ENCODE data around the gene CD248. TPM values are rescaled to one million over a fixed set of nuclear protein-coding genes. Genes with fewer than 3 reads are reported as not detected.

The CD248 gene
- total RNA-seq, 4 donors from 2014 or later, result 2.6 to 36.2 (median 6.5) TPM

DNA sequence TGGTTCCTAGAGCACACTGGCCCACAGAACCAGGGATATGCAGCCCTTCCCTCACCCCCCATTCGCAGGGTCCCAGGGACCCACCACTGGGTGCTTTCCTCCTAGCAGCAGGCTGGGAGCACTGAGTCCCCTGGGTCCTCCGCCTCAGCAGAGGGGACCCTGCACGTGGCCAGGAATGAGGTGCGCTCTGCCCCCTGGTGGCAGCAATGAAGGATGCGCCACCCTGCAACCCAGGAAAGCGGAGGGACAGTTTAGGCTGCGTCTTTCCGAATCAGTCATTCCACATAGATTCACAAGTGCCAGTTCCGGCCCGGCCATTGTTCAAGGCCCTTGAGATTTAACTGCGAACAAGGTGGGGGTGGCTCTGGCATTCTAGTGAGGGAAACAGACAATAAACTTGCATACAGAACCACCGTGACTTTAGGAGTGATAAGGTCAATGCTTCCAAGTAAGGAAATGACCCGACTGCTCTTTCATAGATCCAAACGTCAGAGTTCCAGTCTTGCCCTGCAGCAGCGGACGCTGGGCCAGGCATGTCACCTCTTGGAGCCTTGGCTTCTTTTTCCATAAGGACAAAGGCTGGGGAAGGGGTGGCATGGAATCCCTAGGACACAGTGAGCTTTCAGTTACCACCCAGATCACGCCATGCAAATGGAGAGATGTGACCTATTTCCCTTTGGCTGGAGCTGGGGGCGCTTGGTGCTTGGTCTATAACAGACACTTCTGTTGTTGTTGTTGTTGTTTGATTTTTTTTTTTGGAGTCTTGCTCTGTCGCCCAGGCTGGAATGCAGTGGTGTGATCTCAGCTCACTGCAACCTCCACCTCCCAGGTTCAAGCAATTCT, 11.7 kb upstream of the CD248 start:
- Histone ChIP-seq H3K4me3 (no peak overlapping the region), H3K27me3 (no peaks in the 10 kb centered on the region), H3K27ac (peak overlapping the region; percentile 2 to 69 (median 12)), H3K9me3 (no peaks in the 10 kb centered on the region), H3K4me1 (peaks cover 16 to 26% (median 22%) of the 10 kb centered on the region in 4 donors), H3K36me3 (no peaks in the 10 kb centered on the region)
- in situ Hi-C loops (cut with MboI; ENCODE audit: low pct_ligation_motif_present in 1 of 4, low pct_unique_long_range_greater_than_20kb in 1 of 4, low sequenced_read_pairs in 3 of 4) (no loop called here), intact Hi-C loops (cut with DNase I; ENCODE audit: low total_unique reads) (loop anchor here (2.0 kb wide), 1 partner anchor 18 kb away; no protein-coding TSS in a partner anchor)
- TF ChIP-seq EP300 (IDR thresholded peaks at IDR 0.05; ENCODE audit: low read depth) (no peak), CTCF (IDR thresholded peaks at IDR 0.05) (peak; percentile 98 to 99 (median 98)), POLR2A (IDR thresholded peaks at IDR 0.05) (no peak), POLR2AphosphoS5 (IDR thresholded peaks at IDR 0.05) (peak in 1 of 3 donors; percentile 6)
- WGBS, 2 donors (ENCODE audit: low coverage in 1 of 2), result 12% methylated on average over 18 of the region's 19 CpGs; no CpG with 5 or more reads in 1 of the 2 donors
- DNase-seq, result peak; percentile 82

DNA sequence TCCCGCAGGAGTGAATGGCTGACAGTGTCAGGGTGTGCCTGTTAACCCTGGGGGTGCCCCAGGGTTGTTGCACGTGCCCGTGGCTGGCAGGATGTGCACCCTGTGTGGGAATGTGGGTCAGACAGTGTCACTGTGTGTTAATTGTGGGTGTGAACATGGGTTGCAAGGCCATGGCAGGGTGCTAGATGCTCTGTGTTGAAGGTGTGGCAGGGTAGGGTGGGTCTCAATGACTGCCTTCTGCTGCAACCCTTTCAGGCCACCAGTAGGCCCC, 11.1 kb upstream of the CD248 start:
- peak overlapping the region; percentile 2 to 69 (median 12) for H3K27ac ChIP-seq
- peak; percentile 42 for DNase-seq
- no peak for TF ChIP-seq POLR2AphosphoS5 (IDR thresholded peaks at IDR 0.05)
- no peak for TF ChIP-seq EP300 (IDR thresholded peaks at IDR 0.05; ENCODE audit: low read depth)
- TF ChIP-seq POLR2A (IDR thresholded peaks at IDR 0.05), result no peak
- TF ChIP-seq CTCF (IDR thresholded peaks at IDR 0.05), result no peak
- intact Hi-C loops (cut with DNase I; ENCODE audit: low total_unique reads), result loop anchor here (2.0 kb wide), 1 partner anchor 17 kb away; no protein-coding TSS in a partner anchor
- H3K27me3 ChIP-seq, result no peaks in the 10 kb centered on the region
- WGBS, 2 donors (ENCODE audit: low coverage in 1 of 2), result 39% methylated on average over 3 of the region's 3 CpGs; no CpG with 5 or more reads in 1 of the 2 donors
- peaks cover 16 to 26% (median 22%) of the 10 kb centered on the region in 4 donors for H3K4me1 ChIP-seq
- no peak overlapping the region for H3K4me3 ChIP-seq
- H3K36me3 ChIP-seq, result no peaks in the 10 kb centered on the region
- in situ Hi-C loops (cut with MboI; ENCODE audit: low pct_ligation_motif_present in 1 of 4, low pct_unique_long_range_greater_than_20kb in 1 of 4, low sequenced_read_pairs in 3 of 4), result no loop called here
- no peaks in the 10 kb centered on the region for H3K9me3 ChIP-seq

- WGBS, 2 donors (ENCODE audit: low coverage in 1 of 2), result 78% methylated on average over 10 of the region's 10 CpGs; no CpG with 5 or more reads in 1 of the 2 donors
- no peaks in the 10 kb centered on the region for H3K9me3 ChIP-seq
- peak overlapping the region; percentile 56 to 69 (median 61) for H3K27ac ChIP-seq
- in situ Hi-C loops (cut with MboI; ENCODE audit: low pct_ligation_motif_present in 1 of 4, low pct_unique_long_range_greater_than_20kb in 1 of 4, low sequenced_read_pairs in 3 of 4), result no loop called here
- TF ChIP-seq CTCF (IDR thresholded peaks at IDR 0.05), result no peak
- TF ChIP-seq POLR2A (IDR thresholded peaks at IDR 0.05), result no peak
- no peak for TF ChIP-seq EP300 (IDR thresholded peaks at IDR 0.05; ENCODE audit: low read depth)
- no peak for TF ChIP-seq POLR2AphosphoS5 (IDR thresholded peaks at IDR 0.05)
- no peaks in the 10 kb centered on the region for H3K36me3 ChIP-seq
- DNase-seq, result no peak
- H3K27me3 ChIP-seq, result no peaks in the 10 kb centered on the region
- peaks cover 16 to 26% (median 22%) of the 10 kb centered on the region in 4 donors for H3K4me1 ChIP-seq
- H3K4me3 ChIP-seq, result no peak overlapping the region
- intact Hi-C loops (cut with DNase I; ENCODE audit: low total_unique reads), result loop anchor here (2.0 kb wide), 1 partner anchor 17 kb away; no protein-coding TSS in a partner anchor
These were observed 10.6 kb upstream of the CD248 start for GRCh38 chr11:66327171-66328030.
